Trophoblast cell (in vitro differentiated cells and primary cell): ENCODE measurements around the gene MED13L.

ENCODE experiments used
- DNase-seq, 2 donors: peaks; one replicate each; pipeline ENCODE4 v3.0.0-alpha.2; 2016
- H2AFZ ChIP-seq: 2 replicates; pipeline ENCODE4 v1.6.1; 2013; ENCODE audit warnings: low read length, moderate library complexity, mild to moderate bottlenecking; ENCODE audit not compliant: insufficient read depth, poor library complexity
- H2AK5ac ChIP-seq: 2 replicates; pipeline ENCODE4 v1.6.1; 2013; ENCODE audit warnings: mild to moderate bottlenecking, low read length
- H2BK120ac ChIP-seq: 2 replicates; pipeline ENCODE4 v1.6.1; 2013; ENCODE audit warnings: low read length, mild to moderate bottlenecking, moderate library complexity; ENCODE audit not compliant: insufficient read depth, poor library complexity
- H2BK12ac ChIP-seq: 2 replicates; pipeline ENCODE4 v1.6.1; 2013; ENCODE audit warnings: mild to moderate bottlenecking, low read length, moderate library complexity
- H2BK5ac ChIP-seq: 2 replicates; pipeline ENCODE4 v1.6.1; 2013; ENCODE audit warnings: low read length, low read depth, moderate library complexity, mild to moderate bottlenecking; ENCODE audit not compliant: poor library complexity
- H3K14ac ChIP-seq: 2 replicates; pipeline ENCODE4 v1.6.1; 2013; ENCODE audit warnings: mild to moderate bottlenecking, low read length
- H3K18ac ChIP-seq: 2 replicates; pipeline ENCODE4 v1.6.1; 2013; ENCODE audit warnings: mild to moderate bottlenecking, low read length
- H3K23ac ChIP-seq: 2 replicates; pipeline ENCODE4 v1.6.1; 2013; ENCODE audit warnings: low read length
- H3K27ac ChIP-seq: 2 replicates; pipeline ENCODE4 v1.5.1; 2013; ENCODE audit warnings: low read depth, mild to moderate bottlenecking, inconsistent platforms, low read length, moderate library complexity
- H3K27me3 ChIP-seq: 2 replicates; pipeline ENCODE4 v1.6.1; 2013; ENCODE audit warnings: inconsistent platforms, mild to moderate bottlenecking, low read length, moderate library complexity; ENCODE audit not compliant: insufficient read depth
- H3K36me3 ChIP-seq, 2 experiments: 1 replicate in 1 of 2; 2 replicates in 1 of 2; pipeline ENCODE4 v1.6.1; 2013; ENCODE audit warnings: low read length in 2 of 2, mild to moderate bottlenecking in 2 of 2, moderate library complexity in 1 of 2; ENCODE audit not compliant: insufficient read depth in 2 of 2, control insufficient read depth in 1 of 2
- H3K4ac ChIP-seq: 2 replicates; pipeline ENCODE4 v1.6.1; 2013; ENCODE audit warnings: low read depth, mild to moderate bottlenecking, low read length, moderate library complexity
- H3K4me1 ChIP-seq, 2 experiments: 1 replicate in 1 of 2; 2 replicates in 1 of 2; pipeline ENCODE4 v1.6.1; 2013; ENCODE audit warnings: low read length in 2 of 2, mild to moderate bottlenecking in 2 of 2, moderate library complexity in 1 of 2; ENCODE audit not compliant: insufficient read depth in 2 of 2, control insufficient read depth in 1 of 2
- H3K4me2 ChIP-seq: 2 replicates; pipeline ENCODE4 v1.6.1; 2013; ENCODE audit warnings: inconsistent platforms, mild to moderate bottlenecking, low read length, moderate library complexity
- H3K4me3 ChIP-seq: 2 replicates; pipeline ENCODE4 v1.5.1; 2013; ENCODE audit warnings: mild to moderate bottlenecking, low read depth, low read length, inconsistent platforms
- H3K79me1 ChIP-seq: one replicate; pipeline ENCODE4 v1.6.1; 2013; ENCODE audit warnings: low read length
- H3K79me2 ChIP-seq: 2 replicates; pipeline ENCODE4 v1.6.1; 2013; ENCODE audit warnings: low read length, mild to moderate bottlenecking; ENCODE audit not compliant: control insufficient read depth, insufficient read depth, poor library complexity
- H3K9ac ChIP-seq: 2 replicates; pipeline ENCODE4 v1.6.1; 2013; ENCODE audit warnings: mild to moderate bottlenecking, low read length
- H3K9me3 ChIP-seq: 2 replicates; pipeline ENCODE4 v1.6.1; 2013; ENCODE audit warnings: low read depth, mild to moderate bottlenecking, control low read depth, inconsistent platforms, low read length; ENCODE audit not compliant: insufficient read depth
- H4K12ac ChIP-seq: 2 replicates; pipeline ENCODE4 v1.6.1; 2013; ENCODE audit warnings: low read depth, mild to moderate bottlenecking, low read length, moderate library complexity
- H4K8ac ChIP-seq: 2 replicates; pipeline ENCODE4 v1.6.1; 2013; ENCODE audit warnings: low read depth, mild to moderate bottlenecking, low read length, moderate library complexity
- H4K91ac ChIP-seq: one replicate; pipeline ENCODE4 v1.6.1; 2013; ENCODE audit warnings: low read depth, mild to moderate bottlenecking, low read length, moderate library complexity
- WGBS: extraction: QIAGEN DNeasy Blood & Tissue Kit; methylation state at CpG from one replicate; pipeline ENCODE4 v1.1.7; 2013; ENCODE audit warnings: missing lambda C conversion rate; ENCODE audit not compliant: insufficient read length, insufficient coverage; ENCODE audit errors: extremely low coverage; 5-methylcytosine and 5-hydroxymethylcytosine counted together

The MED13L gene

DNA sequence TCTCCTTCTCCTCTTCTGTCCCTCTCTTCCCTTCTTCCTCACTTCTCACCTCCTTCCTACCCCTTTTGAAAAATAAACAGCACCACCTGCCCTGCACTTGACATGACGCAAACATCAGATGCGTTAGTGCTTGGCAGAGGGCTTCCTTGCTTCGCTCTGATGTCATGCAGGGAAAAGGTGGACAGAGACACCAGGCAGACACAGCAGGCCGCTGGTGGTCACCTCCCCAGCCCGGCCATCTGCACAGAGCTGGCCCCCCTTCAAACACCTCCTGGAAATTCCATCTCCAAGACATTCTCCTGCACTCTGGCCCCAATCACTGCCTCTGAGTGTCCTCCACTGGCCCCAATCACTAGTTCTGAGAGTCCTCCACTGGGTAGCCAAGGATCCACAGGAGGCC, 353.6 kb downstream of the MED13L start:
- Histone ChIP-seq H3K27me3 (no peaks in the 10 kb centered on the region), H3K36me3 (no peaks in the 10 kb centered on the region), H2BK5ac (no peak overlapping the region), H3K4me1 (no peaks in the 10 kb centered on the region), H3K9ac (no peak overlapping the region), H2BK12ac (no peak overlapping the region), H3K14ac (no peak overlapping the region), H3K4me2 (no peak overlapping the region), H2AK5ac (no peak overlapping the region), H3K4ac (no peak overlapping the region), H3K79me2 (no peaks in the 10 kb centered on the region), H4K12ac (no peak overlapping the region), H4K8ac (no peak overlapping the region), H4K91ac (no peak overlapping the region), H3K9me3 (peaks cover 3% of the 10 kb centered on the region), H3K23ac (no peak overlapping the region), H3K27ac (no peak overlapping the region), H3K4me3 (no peak overlapping the region), H2AFZ (no peak overlapping the region), H3K18ac (no peak overlapping the region), H3K79me1 (no peaks in the 10 kb centered on the region), H2BK120ac (no peak overlapping the region)
- DNase-seq, result no peak
- WGBS, result no CpG with 5 or more reads among the region's 5 CpGs

DNA sequence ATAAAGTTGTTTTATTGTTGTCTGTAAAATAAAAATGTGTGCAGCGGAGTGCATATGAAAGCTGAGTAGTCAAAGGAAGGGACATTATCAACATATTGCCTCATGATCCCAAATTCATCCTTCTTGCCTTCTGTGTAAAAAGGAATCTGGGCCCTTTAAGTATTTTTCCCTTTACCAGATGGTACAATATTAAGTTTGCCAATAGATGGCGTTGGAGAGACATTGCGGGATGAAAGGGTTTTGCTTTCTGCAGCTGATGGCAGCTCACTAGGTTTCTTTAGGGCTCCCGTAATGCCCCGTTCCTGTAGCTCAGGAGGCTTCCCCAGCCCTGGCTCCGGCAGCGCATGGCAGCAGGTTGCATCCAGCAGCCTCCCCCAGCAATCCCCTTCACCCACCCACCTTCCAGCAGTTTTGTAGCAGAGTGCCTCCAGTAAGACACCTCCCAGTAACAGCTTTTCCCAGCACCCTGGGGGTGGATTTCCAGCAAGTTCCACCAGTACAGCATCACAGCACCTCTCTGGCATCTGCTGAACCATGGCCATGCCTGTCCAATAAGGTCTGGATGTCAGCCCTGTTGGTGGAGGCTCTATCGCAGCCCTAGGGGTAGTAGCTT, 354.4 kb downstream of the MED13L start:
- no peak overlapping the region for H3K9ac ChIP-seq
- H3K27ac ChIP-seq, result no peak overlapping the region
- H3K14ac ChIP-seq, result no peak overlapping the region
- H2BK5ac ChIP-seq, result no peak overlapping the region
- H3K4me2 ChIP-seq, result no peak overlapping the region
- no CpG with 5 or more reads among the region's 8 CpGs for WGBS
- no peak overlapping the region for H2BK120ac ChIP-seq
- H3K4ac ChIP-seq, result no peak overlapping the region
- no peak overlapping the region for H4K12ac ChIP-seq
- H2BK12ac ChIP-seq, result no peak overlapping the region
- no peak overlapping the region for H3K18ac ChIP-seq
- H2AK5ac ChIP-seq, result no peak overlapping the region
- no peak overlapping the region for H4K8ac ChIP-seq
- no peaks in the 10 kb centered on the region for H3K79me2 ChIP-seq
- H3K23ac ChIP-seq, result no peak overlapping the region
- H3K79me1 ChIP-seq, result no peaks in the 10 kb centered on the region
- H3K27me3 ChIP-seq, result no peaks in the 10 kb centered on the region
- H3K4me3 ChIP-seq, result no peak overlapping the region
- no peak overlapping the region for H4K91ac ChIP-seq
- DNase-seq, result peak in 1 of 2 donors; percentile 85
- no peaks in the 10 kb centered on the region for H3K4me1 ChIP-seq
- no peaks in the 10 kb centered on the region for H3K36me3 ChIP-seq
- H3K9me3 ChIP-seq, result peaks cover 3% of the 10 kb centered on the region
- no peak overlapping the region for H2AFZ ChIP-seq

DNA sequence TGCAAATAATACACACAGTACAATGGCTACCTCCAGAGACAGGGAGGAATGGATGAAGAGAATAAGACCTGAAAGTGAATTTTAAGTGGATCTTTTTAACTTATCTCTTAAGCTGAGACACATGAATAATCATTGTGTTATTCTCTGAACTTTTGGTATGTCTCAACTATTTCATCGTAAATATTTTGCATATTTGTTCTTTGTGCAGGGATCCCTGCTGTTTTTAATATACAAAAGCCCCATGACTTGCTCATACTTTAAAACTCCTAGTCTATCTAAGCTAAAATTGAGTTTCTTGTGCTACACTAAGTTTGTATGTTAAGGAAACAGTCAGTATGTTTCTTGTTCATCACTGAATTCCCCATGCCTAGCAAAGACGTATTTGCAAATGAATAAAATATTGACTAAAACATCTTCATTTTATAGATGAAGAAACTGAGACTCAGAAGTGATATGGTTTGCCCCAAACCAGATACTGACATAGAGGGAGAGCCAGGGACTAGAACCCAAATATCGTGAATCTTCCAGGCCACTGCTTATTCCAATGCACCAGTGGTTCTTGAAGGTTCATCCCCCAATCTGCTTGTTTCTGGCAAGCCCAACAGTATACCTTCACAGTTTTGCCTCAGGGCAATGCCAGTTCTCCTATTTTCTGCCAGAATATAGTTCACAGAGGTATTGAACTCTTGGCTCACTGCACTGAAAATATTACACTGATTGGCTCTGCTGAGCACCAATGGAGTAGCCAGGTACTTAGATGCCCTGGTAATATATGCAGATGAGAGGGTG, 356.9 kb downstream of the MED13L start:
- H3K9ac ChIP-seq, result no peak overlapping the region
- H3K36me3 ChIP-seq, result no peaks in the 10 kb centered on the region
- H3K23ac ChIP-seq, result no peak overlapping the region
- no peak overlapping the region for H3K4me2 ChIP-seq
- H2BK120ac ChIP-seq, result no peak overlapping the region
- peaks cover 3% of the 10 kb centered on the region for H3K9me3 ChIP-seq
- H3K4me3 ChIP-seq, result no peak overlapping the region
- no peak overlapping the region for H2AFZ ChIP-seq
- H3K18ac ChIP-seq, result no peak overlapping the region
- peaks cover 3% of the 10 kb centered on the region for H3K79me1 ChIP-seq
- no peak overlapping the region for H2BK5ac ChIP-seq
- H3K14ac ChIP-seq, result no peak overlapping the region
- WGBS, result no CpG with 5 or more reads among the region's 3 CpGs
- no peak overlapping the region for H4K91ac ChIP-seq
- H3K27ac ChIP-seq, result no peak overlapping the region
- H3K4ac ChIP-seq, result no peak overlapping the region
- peaks cover 3% of the 10 kb centered on the region for H3K79me2 ChIP-seq
- no peak overlapping the region for H4K8ac ChIP-seq
- H3K27me3 ChIP-seq, result no peaks in the 10 kb centered on the region
- no peak overlapping the region for H4K12ac ChIP-seq
- peak in 1 of 2 donors; percentile 40 for DNase-seq
- H2BK12ac ChIP-seq, result no peak overlapping the region
- H2AK5ac ChIP-seq, result no peak overlapping the region
- H3K4me1 ChIP-seq, result peaks cover 3 to 4% of the 10 kb centered on the region in 2 experiments

DNA sequence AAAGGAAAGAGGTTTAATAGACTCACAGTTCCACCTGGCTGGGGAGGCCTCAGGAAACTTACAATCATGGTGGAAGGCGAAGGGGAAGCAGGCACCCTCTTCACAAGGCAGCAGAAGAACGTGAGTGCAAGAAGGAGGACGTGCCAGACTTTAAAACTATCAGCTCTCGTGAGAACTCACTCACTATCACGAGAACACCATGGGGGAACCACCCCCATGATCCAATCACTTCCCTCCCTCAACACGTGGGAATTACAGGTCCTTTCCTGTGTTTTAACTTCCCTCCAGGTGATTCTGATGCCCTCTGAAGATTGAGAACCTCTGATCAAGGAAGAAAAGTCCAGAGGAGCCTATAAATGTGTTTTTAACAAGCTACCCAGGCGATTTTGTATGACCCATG, 358.7 kb downstream of the MED13L start:
- no CpG with 5 or more reads among the region's 7 CpGs for WGBS
- Histone ChIP-seq H4K8ac (no peak overlapping the region), H2BK120ac (no peak overlapping the region), H3K9me3 (peaks cover 3% of the 10 kb centered on the region), H2AK5ac (no peak overlapping the region), H3K23ac (no peak overlapping the region), H3K79me2 (peaks cover 3% of the 10 kb centered on the region), H3K27ac (no peak overlapping the region), H4K12ac (no peak overlapping the region), H3K79me1 (peaks cover 3% of the 10 kb centered on the region), H3K4me2 (no peak overlapping the region), H3K9ac (no peak overlapping the region), H3K18ac (no peak overlapping the region), H2BK5ac (no peak overlapping the region), H3K4ac (no peak overlapping the region), H2AFZ (no peak overlapping the region), H4K91ac (no peak overlapping the region), H3K4me3 (no peak overlapping the region), H3K27me3 (no peaks in the 10 kb centered on the region), H3K14ac (no peak overlapping the region), H3K4me1 (peaks cover 3 to 4% of the 10 kb centered on the region in 2 experiments), H2BK12ac (no peak overlapping the region), H3K36me3 (no peaks in the 10 kb centered on the region)
- DNase-seq, result no peak
